K562 (cell line): Measurements from ENCODE around the gene MPHOSPH10. TPM values are rescaled to one million over a fixed set of nuclear protein-coding genes. Genes with fewer than 3 reads are reported as not detected.
"Not testable (repeated sequence)": the region's sequence is repeated elsewhere in the genome, so short reads cannot be mapped to it uniquely, and the experiment has no call there.

Source experiments
- ATAC-seq: fragments of 200-7000 bp; cut with Tn5 transposase; 3 replicates; pipeline ENCODE4 v1.9.1; 2020; ENCODE audit warnings: moderate library complexity
- BruUV-seq: library from RNA; stranded (reverse); fragments of 400-500 nt; replicated peaks from 2 replicates; lab custom pipeline; 2021; lab: Mats Ljungman, UMichigan
- CTCF ChIA-PET: fragments of 300-600 bp; formaldehyde crosslinking; extraction: SDS; loops from one replicate; lab custom pipeline; 2021; ENCODE audit warnings: low intra/inter-chr PET ratio; lab: Yijun Ruan, JAX
- POLR2A ChIA-PET: fragments of 300-600, 350-650 bp; sonication (Branson Sonifier 250); formaldehyde crosslinking; extraction: SDS; loops from one replicate; lab custom pipeline; 2021; ENCODE audit warnings: antibody characterized with exemption, inconsistent platforms; lab: Yijun Ruan, JAX
- DNase-seq, 4 experiments: peaks; one replicate each; pipeline versions ENCODE4 v3.0.0 to v3.0.0-alpha.2; 2011 to 2018; ENCODE audit warnings: low spot score in 3 of 4, mixed read lengths in 3 of 4; ENCODE audit errors: extremely low read depth in 1 of 4
- FAIRE-seq: peaks from 2 replicates; lab custom pipeline; 2011; peaks lifted over from hg19 to GRCh38; lab: Jason Lieb, UNC
- H2AFZ ChIP-seq: 2 replicates; pipeline ENCODE4 v1.6.0; 2011; ENCODE audit warnings: low read depth, low read length, control low read depth, inconsistent platforms
- H3K27ac ChIP-seq: fragments of 200-600 bp; 3 replicates; pipeline ENCODE4 v1.8.0; 2011; ENCODE audit warnings: low read depth, mild to moderate bottlenecking, control low read depth, inconsistent platforms, low read length, moderate library complexity, mixed read lengths; ENCODE audit errors: extremely low read depth
- H3K27me3 ChIP-seq, 2 experiments: fragments of 300-600 bp in 1 of 2; 2 replicates in 1 of 2; 3 replicates in 1 of 2; pipeline versions ENCODE4 v1.6.0 to v1.8.0; 2011; ENCODE audit warnings: inconsistent platforms in 2 of 2, low read length in 2 of 2, mild to moderate bottlenecking in 1 of 2, mixed read lengths in 1 of 2, moderate library complexity in 1 of 2; ENCODE audit not compliant: control insufficient read depth in 2 of 2, insufficient read depth in 2 of 2
- H3K36me3 ChIP-seq: fragments of 300-600 bp; 3 replicates; pipeline ENCODE4 v1.8.0; 2011; ENCODE audit warnings: mild to moderate bottlenecking, low read length, inconsistent platforms; ENCODE audit not compliant: control insufficient read depth, insufficient read depth
- H3K4me1 ChIP-seq, 2 experiments: fragments of 200-600 bp in 1 of 2; replicated peaks in 1 of 2; 2 replicates in 1 of 2; 3 replicates in 1 of 2; pipeline versions ENCODE4 v1.5.1 to v1.8.0; 2011; ENCODE audit warnings: inconsistent platforms in 2 of 2, low read length in 2 of 2, mild to moderate bottlenecking in 1 of 2, mixed read lengths in 1 of 2, moderate library complexity in 1 of 2; ENCODE audit not compliant: control insufficient read depth in 2 of 2, insufficient read depth in 2 of 2
- H3K4me2 ChIP-seq: 2 replicates; pipeline ENCODE4 v1.6.1; 2011; ENCODE audit warnings: low read length, control low read depth, inconsistent platforms, mixed read lengths; ENCODE audit not compliant: insufficient read depth
- H3K4me3 ChIP-seq: fragments of 200-600 bp; sonication (generic), shearing (Covaris generic); 2 replicates; pipeline ENCODE4 v1.5.1; 2016; ENCODE audit warnings: control low read depth, inconsistent platforms
- H3K79me2 ChIP-seq: fragments of 200-600 bp; 3 replicates; pipeline ENCODE4 v1.8.0; 2011; ENCODE audit warnings: low read length, inconsistent platforms; ENCODE audit not compliant: control insufficient read depth, insufficient read depth
- H3K9ac ChIP-seq, 2 experiments: 2 replicates each; pipeline versions ENCODE4 v1.6.0 to v1.6.1; 2011; ENCODE audit warnings: low read depth in 2 of 2, low read length in 2 of 2, control low read depth in 1 of 2, inconsistent platforms in 1 of 2, mild to moderate bottlenecking in 1 of 2, mixed read lengths in 1 of 2; ENCODE audit not compliant: insufficient read depth in 1 of 2
- H3K9me1 ChIP-seq: one replicate; pipeline ENCODE4 v1.6.0; 2011; ENCODE audit warnings: inconsistent platforms, mild to moderate bottlenecking, low read length, moderate library complexity; ENCODE audit not compliant: control insufficient read depth, insufficient read depth
- H3K9me3 ChIP-seq: replicated peaks from 2 replicates; pipeline ENCODE4 v1.5.1; 2011; ENCODE audit warnings: low read depth, low read length, inconsistent platforms; ENCODE audit not compliant: control insufficient read depth, insufficient read depth
- H4K20me1 ChIP-seq: replicated peaks from 2 replicates; pipeline ENCODE4 v1.6.1; 2011; ENCODE audit warnings: low read length, inconsistent platforms, mixed read lengths; ENCODE audit not compliant: control insufficient read depth, insufficient read depth
- ARID1B ChIP-seq: fragments of 450-650 bp; IDR thresholded peaks from 2 replicates; pipeline ENCODE4 v1.6.1; 2016; ENCODE audit warnings: antibody characterized with exemption, mild to moderate bottlenecking, inconsistent platforms
- CBFA2T2 ChIP-seq: fragments of 450-650 bp; conservative IDR thresholded peaks from 2 replicates; pipeline ENCODE4 v1.6.1; 2017; ENCODE audit warnings: mild to moderate bottlenecking
- CBFA2T3 ChIP-seq: fragments of 450-650 bp; IDR thresholded peaks from 2 replicates; pipeline ENCODE4 v1.6.1; 2017
- NCOR1 ChIP-seq: fragments of 450-650 bp; IDR thresholded peaks from 2 replicates; pipeline ENCODE4 v1.6.1; 2016; ENCODE audit warnings: mild to moderate bottlenecking, moderate library complexity
- TAL1 ChIP-seq: fragments of 450-650 bp; IDR thresholded peaks from 2 replicates; pipeline ENCODE4 v1.6.1; 2016; ENCODE audit warnings: mild to moderate bottlenecking
- TCF3 ChIP-seq: sonication (generic); formaldehyde crosslinking; IDR thresholded peaks from 2 replicates; pipeline ENCODE4 v1.4.0; 2020; ENCODE audit warnings: mild to moderate bottlenecking, missing genetic modification reagents
- WGBS: fragments of 100-300 bp; shearing (Covaris generic); methylation state at CpG from one replicate; pipeline ENCODE4 v1.1.6; 2016; ENCODE audit warnings: low coverage, mixed read lengths; ENCODE audit not compliant: insufficient coverage; ENCODE audit errors: missing lambda C conversion rate; 5-methylcytosine and 5-hydroxymethylcytosine counted together
- in situ Hi-C: fragments of 300-500 bp; cut with MboI; formaldehyde crosslinking; loops from 4 replicates; pipeline ENCODE4 v1.15.0; 2018; ENCODE audit warnings: inconsistent platforms, mixed read lengths
- intact Hi-C: fragments of 100-400 bp; cut with micrococcal nuclease; formaldehyde crosslinking; loops from 2 replicates; pipeline ENCODE4 v1.14.2; 2022
- polyA plus RNA-seq, 8 experiments: library from polyadenylated mRNA; depleted of rRNA in 4 of 8; stranded (reverse) in 5 of 8; unstranded in 3 of 8; fragments of >200 nt; fragmentation: Nextera tagmentation in 2 of 8; fragmentation: Illumina TruSeq in 1 of 8; extraction: Ambion mirVana in 2 of 8; extraction: Trizol in 1 of 8; gene quantifications; 2 replicates each; pipeline versions ENCODE4 v1.2.1 to v1.2.3, GENCODE V29; 2011 to 2014; ENCODE audit warnings: inconsistent platforms in 1 of 8, missing spikeins in 1 of 8
- total RNA-seq, 7 experiments: library from RNA; depleted of rRNA in 6 of 7; stranded (reverse); fragments of >200 nt in 6 of 7; fragmentation: Illumina TruSeq in 2 of 7; extraction: Trizol in 2 of 7; gene quantifications; 2 replicates each; pipeline versions ENCODE4 v1.2.1 to v1.2.3, GENCODE V29; 2011 to 2021; ENCODE audit warnings: low replicate concordance in 1 of 7

The MPHOSPH10 gene
- total and polyA plus RNA-seq, 9 of the 15 experiments (the other 6 are each of a cell fraction or from before 2014, with no cell fraction given) = 36.8 to 83.7 (median 58.5) TPM

DNA sequence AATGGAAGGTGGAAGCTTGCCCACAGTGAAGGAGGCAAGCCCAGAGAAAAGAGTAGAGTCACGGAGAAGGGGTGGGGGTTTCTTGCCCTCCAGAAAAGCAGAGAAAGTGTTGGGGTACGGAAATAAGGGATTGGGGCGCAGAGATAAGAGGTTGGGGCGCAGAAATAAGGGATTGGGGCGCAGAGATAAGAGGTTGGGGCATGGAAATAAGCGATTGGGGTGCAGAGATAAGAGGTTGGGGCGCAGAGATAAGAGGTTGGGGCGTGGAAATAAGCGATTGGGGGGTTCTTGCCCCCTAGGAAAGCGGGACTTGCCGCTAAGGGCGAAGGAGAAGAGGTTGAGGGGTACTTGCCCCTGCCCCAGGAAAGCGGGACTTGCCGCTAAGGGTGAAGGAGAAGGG lies 41.0 kb upstream of the MPHOSPH10 start:
- H3K4me2 ChIP-seq, H3K27ac ChIP-seq, H3K4me3 ChIP-seq, H2AFZ ChIP-seq, DNase-seq, ATAC-seq, H3K79me2 ChIP-seq, in situ Hi-C loops, H3K4me1 ChIP-seq, H3K9me3 ChIP-seq, POLR2A ChIA-PET, H3K36me3 ChIP-seq, BruUV-seq, H4K20me1 ChIP-seq, CTCF ChIA-PET, H3K9me1 ChIP-seq, intact Hi-C loops, H3K27me3 ChIP-seq, H3K9ac ChIP-seq, FAIRE-seq: not testable (repeated sequence)
- WGBS = 7% methylated on average over 12 of the region's 14 CpGs
- TF ChIP-seq TCF3 (CRISPR knock-in tag) (peak; percentile 9; the same call in 1 of the 2 replicates), CBFA2T3 (peak; percentile 62), TAL1 (peak; percentile 37; the same call in 1 of the 2 replicates), NCOR1 (peak; percentile 53), CBFA2T2 (peak; percentile 58), ARID1B (peak; percentile 36)

DNA sequence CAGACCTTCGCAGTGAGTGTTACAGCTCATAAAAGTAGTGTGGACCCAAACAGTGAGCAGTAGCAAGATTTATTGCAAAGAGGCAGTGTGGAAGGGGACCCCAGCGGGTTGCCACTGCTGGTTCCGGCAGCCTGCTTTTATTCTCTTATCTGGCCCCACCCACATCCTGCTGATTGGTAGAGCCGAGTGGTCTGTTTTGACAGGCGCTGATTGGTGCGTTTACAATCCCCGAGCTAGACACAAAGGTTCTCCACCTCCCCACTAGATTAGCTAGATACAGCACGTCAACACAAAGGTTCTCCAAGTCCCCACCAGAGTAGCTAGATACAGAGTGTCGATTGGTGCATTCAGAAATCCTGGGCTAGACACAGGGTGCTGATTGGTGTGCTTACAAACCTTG lies 38.6 kb upstream of the MPHOSPH10 start:
- POLR2A ChIA-PET, DNase-seq, FAIRE-seq, H3K36me3 ChIP-seq, H3K4me1 ChIP-seq, H3K9ac ChIP-seq, H3K4me2 ChIP-seq, H3K9me3 ChIP-seq, CTCF ChIA-PET, H3K9me1 ChIP-seq, BruUV-seq, H3K79me2 ChIP-seq, intact Hi-C loops, ATAC-seq, H3K4me3 ChIP-seq, H4K20me1 ChIP-seq, H3K27ac ChIP-seq, H3K27me3 ChIP-seq, in situ Hi-C loops, H2AFZ ChIP-seq: not testable (repeated sequence)
- 46% methylated on average over 9 of the region's 9 CpGs for WGBS

DNA sequence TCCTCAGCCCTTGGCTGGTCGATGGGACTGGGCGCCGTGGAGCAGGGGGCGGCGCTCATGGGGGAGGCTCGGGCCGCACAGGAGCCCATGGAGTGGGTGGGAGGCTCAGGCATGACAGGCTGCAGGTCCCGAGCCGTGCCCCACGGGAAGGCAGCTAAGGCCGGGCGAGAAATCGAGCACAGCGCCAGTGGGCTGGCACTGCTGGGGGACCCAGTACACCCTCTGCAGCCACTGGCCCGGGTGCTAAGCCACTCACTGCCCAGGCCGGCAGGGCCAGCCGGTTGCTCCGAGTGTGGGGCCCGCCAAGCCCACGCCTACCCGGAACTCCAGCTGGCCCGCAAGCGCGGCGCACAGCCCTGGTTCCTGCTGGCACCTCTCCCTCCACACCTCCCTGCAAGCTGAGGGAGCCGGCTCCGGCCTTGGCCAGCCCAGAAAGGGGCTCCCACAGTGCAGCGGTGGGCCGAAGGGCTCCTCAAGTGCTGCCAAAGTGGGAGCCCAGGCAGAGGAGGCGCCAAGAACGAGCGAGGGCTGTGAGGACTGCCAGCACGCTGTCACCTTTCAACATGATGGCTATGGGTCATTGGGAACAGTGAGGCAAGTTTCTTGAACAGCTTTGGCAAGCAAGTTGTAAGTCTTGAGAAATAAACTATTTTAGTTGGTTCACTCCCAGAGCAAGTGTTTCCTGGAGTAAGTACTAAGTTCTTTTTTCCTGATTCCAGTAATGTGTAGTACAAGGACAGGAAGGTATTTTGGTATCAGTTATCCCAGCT lies 37.8 kb upstream of the MPHOSPH10 start:
- FAIRE-seq, H4K20me1 ChIP-seq, H3K4me3 ChIP-seq, H3K9me1 ChIP-seq, DNase-seq, BruUV-seq, H3K4me2 ChIP-seq, H3K9ac ChIP-seq, ATAC-seq, H3K36me3 ChIP-seq, H3K79me2 ChIP-seq, in situ Hi-C loops, H3K27me3 ChIP-seq, CTCF ChIA-PET, H3K9me3 ChIP-seq, H2AFZ ChIP-seq, H3K27ac ChIP-seq, intact Hi-C loops, H3K4me1 ChIP-seq: not testable (repeated sequence)
- 61% methylated on average over 26 of the region's 33 CpGs for WGBS
- POLR2A ChIA-PET = interaction anchor here (1.1 kb wide), 1 partner anchor 10 kb away, joined by 4 read pairs; no protein-coding TSS in a partner anchor
